ENCODE results near the gene BCL2L13.

The BCL2L13 gene

GRCh38 chr22:17777717-17778044 is 139.1 kb downstream of the BCL2L13 start:
- no peaks in the 10 kb centered on the region for H3K36me3 ChIP-seq (ENCODE audit: control insufficient read depth, insufficient read depth, low read length)
- no peak overlapping the region for H3K27ac ChIP-seq (ENCODE audit: low read length)
- H3K4me3 ChIP-seq (ENCODE audit: low read length): no peak overlapping the region
- no CpG with 5 or more reads among the region's 6 CpGs for WGBS (ENCODE audit: insufficient coverage, insufficient read length)
- no peaks in the 10 kb centered on the region for H3K9me3 ChIP-seq (ENCODE audit: control insufficient read depth, insufficient read depth, low read length)
- H3K27me3 ChIP-seq (ENCODE audit: control insufficient read depth, insufficient read depth, low read length): no peaks in the 10 kb centered on the region
- H3K4me1 ChIP-seq (ENCODE audit: control insufficient read depth, insufficient read depth, low read length): peaks cover 3% of the 10 kb centered on the region; the same call in 1 of the 2 replicates
- no peak for DNase-seq (ENCODE audit: low read depth, low spot score)

GRCh38 chr22:17778412-17778976 is 139.9 kb downstream of the BCL2L13 start:
- no peak for DNase-seq (ENCODE audit: low read depth, low spot score)
- H3K27ac ChIP-seq (ENCODE audit: low read length): no peak overlapping the region
- no peaks in the 10 kb centered on the region for H3K36me3 ChIP-seq (ENCODE audit: control insufficient read depth, insufficient read depth, low read length)
- no peak overlapping the region for H3K4me3 ChIP-seq (ENCODE audit: low read length)
- WGBS (ENCODE audit: insufficient coverage, insufficient read length): no CpG with 5 or more reads among the region's 23 CpGs
- H3K27me3 ChIP-seq (ENCODE audit: control insufficient read depth, insufficient read depth, low read length): no peaks in the 10 kb centered on the region
- no peaks in the 10 kb centered on the region for H3K9me3 ChIP-seq (ENCODE audit: control insufficient read depth, insufficient read depth, low read length)
- no peaks in the 10 kb centered on the region for H3K4me1 ChIP-seq (ENCODE audit: control insufficient read depth, insufficient read depth, low read length)

- Histone ChIP-seq H3K27me3 (ENCODE audit: control insufficient read depth, insufficient read depth, low read length) (no peaks in the 10 kb centered on the region), H3K4me1 (ENCODE audit: control insufficient read depth, insufficient read depth, low read length) (no peaks in the 10 kb centered on the region), H3K9me3 (ENCODE audit: control insufficient read depth, insufficient read depth, low read length) (no peaks in the 10 kb centered on the region), H3K4me3 (ENCODE audit: low read length) (no peak overlapping the region), H3K27ac (ENCODE audit: low read length) (no peak overlapping the region), H3K36me3 (ENCODE audit: control insufficient read depth, insufficient read depth, low read length) (no peaks in the 10 kb centered on the region)
- DNase-seq (ENCODE audit: low read depth, low spot score): no peak
- no CpG with 5 or more reads among the region's 27 CpGs for WGBS (ENCODE audit: insufficient coverage, insufficient read length)
Measured at GRCh38 chr22:17779286-17780115, 140.9 kb downstream of the BCL2L13 start.

GRCh38 chr22:17780116-17780740 is 141.7 kb downstream of the BCL2L13 start:
- no peak overlapping the region for H3K27ac ChIP-seq (ENCODE audit: low read length)
- no peak overlapping the region for H3K4me3 ChIP-seq (ENCODE audit: low read length)
- no peaks in the 10 kb centered on the region for H3K36me3 ChIP-seq (ENCODE audit: control insufficient read depth, insufficient read depth, low read length)
- DNase-seq (ENCODE audit: low read depth, low spot score): no peak
- H3K9me3 ChIP-seq (ENCODE audit: control insufficient read depth, insufficient read depth, low read length): no peaks in the 10 kb centered on the region
- WGBS (ENCODE audit: insufficient coverage, insufficient read length): no CpG with 5 or more reads among the region's 19 CpGs
- H3K4me1 ChIP-seq (ENCODE audit: control insufficient read depth, insufficient read depth, low read length): no peaks in the 10 kb centered on the region
- H3K27me3 ChIP-seq (ENCODE audit: control insufficient read depth, insufficient read depth, low read length): no peaks in the 10 kb centered on the region
